ENCODE measurements around the gene TUBB2B.
"Not testable (repeated sequence)": the region's sequence is repeated elsewhere in the genome, so short reads cannot be mapped to it uniquely, and the experiment has no call there.

Gene TUBB2B

DNA sequence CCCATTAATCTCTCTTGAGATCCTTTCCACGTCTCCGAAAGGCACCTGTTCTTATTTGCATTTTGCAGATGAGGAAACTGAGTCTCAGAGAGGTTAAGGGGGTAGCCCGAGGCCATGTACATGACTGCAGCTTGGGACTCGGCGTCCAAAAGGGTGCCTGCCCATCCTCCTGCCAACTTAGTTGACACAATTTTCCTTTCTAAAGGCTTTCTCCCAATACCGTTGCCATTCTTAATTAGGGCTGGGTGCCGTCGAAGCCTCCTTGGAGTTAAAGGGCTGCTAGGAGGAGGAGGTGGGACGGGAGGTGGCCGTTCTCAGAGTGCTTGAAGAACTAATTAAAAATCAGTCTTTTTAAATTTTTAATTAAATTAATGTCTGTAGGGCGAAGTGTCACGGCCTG, 30.7 kb upstream of the TUBB2B start:
- DNase-seq (ENCODE audit: low read depth), result no peak

DNA sequence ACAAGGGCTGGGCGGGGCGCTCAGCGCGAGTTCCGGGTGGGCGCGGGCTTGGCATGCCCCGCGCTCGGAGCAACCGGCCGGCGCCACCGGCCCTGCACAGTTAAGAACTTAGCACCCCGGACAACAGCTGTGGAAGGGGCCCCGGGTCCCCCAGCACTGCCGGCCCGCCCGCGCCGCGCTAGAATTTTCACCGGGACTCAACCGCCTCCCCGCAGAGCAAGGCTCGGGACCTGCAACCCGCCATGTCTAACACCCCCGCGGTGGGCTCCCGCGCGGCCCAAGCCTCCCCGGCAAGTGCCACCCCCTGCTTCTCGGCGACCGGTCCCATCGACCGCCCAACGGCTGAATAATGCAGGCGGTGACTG, 26.1 kb upstream of the TUBB2B start:
- no peak for DNase-seq (ENCODE audit: low read depth)

DNA sequence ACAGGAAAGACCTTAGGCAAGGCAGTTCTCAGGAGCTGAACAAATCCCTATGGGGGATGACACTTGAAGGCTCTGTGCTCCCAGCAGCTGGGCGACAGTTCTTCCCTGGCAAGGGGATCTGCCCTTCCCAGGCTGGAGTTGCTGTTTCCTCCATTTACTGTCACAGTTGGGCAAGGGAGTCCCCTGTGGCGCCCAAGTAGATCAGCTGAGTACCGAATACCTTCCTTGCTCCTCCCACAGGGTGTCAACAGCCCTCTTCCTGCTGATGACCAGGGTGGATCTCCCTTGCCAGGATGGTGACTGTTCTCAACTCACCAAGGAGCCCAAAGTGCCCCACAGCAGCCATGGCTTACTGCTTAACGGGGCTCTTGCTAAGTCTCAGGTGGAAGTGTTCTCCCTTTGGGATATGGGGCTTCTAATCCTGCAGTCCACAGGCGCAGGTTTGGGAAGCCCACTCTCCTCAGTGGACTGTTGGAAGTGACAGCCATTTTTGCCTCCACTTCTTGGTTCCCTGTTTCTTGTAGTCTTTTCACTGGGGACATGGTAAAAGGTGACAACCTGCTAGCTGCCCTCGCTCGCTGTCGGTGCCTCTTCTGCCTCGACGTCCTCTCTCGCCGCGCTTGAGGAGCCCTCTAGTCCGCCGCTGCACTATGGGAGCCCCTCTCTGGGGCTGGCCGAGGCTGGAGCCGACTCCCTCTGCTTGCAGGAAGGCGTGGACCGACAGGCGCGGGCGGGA, 25.6 kb upstream of the TUBB2B start:
- no peak for DNase-seq (ENCODE audit: low read depth)

DNA sequence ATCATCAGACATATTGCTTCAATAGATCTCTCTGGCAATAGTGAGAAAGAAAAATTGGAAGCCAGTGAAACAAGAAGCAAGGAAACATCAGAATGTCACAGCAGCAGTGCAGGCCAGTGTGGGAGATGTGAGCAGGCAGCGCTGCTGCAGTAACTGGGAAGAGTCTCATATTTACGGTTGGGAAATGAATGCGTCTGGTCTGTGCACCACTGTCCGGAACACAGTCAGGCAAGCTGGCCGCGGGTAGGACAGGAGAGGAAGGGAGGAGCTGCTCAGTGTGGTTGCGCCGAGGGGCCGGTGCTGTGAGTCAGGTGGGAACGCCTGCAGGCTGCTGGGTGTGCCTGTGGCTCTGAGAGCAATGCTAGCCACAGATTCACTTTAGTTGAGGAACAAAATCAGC, 24.9 kb upstream of the TUBB2B start:
- no peak for DNase-seq (ENCODE audit: low read depth)

DNA sequence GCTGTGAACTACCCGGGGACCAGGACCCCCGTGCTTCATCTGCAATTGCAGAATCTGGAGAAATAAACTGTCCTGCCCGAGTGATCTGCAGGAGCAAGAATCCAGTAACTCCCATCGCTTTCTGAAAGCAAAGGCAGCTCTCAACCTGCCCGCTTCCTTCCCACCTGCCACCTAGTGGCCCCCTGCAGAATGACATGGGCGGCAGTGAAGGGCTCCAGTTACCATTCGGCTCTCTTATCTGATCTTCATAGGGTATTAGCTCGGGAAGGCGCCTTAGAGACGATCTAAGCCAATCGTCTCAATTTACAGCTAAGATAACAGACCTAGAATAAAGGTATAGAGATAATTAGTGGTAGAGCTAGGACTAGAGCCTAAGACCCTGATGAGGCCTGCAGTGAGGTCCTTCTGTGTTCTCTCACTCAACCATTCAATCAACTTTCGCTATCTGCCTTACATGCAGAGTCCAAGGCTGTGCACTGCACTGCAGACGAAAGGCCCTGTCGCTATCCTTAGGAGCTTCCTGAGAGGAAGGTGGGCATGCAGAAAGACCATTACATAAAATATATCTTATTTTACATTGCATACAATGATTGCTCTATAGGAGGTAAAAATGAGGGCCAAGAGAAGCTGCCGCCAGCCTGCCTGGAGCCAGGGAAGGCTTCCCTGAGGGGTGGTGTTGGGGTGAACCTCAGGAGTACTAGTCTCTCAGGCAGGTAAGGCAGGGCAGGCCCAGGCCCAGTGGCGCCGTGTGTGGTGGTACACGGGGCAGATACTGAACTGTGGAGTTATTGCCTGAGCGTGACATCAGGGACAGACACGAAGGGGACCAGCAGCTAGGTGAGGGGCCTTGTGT, 24.2 kb upstream of the TUBB2B start:
- DNase-seq (ENCODE audit: low read depth), result no peak

DNA sequence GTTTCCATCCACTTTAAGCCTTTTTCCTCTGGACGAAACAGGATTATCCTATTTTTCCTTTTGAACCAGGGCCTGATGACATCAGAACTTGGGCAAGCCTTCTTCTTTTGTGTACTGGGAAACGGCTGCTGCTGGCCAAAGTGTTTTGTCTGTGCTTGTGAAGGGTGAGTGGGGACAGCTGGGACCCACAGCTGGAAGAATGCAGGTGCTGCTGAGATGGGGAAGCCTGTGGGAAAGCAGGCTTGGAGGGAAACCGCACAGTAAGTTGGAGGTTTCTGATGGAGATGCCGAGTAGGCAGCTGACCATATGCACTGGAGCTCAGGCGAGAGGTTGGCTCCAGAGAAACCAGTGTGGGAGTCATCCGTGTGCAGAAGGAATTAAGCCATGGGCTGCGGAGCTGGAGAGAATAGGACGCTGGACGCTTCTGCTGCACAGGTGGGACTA, 22.8 kb upstream of the TUBB2B start:
- DNase-seq (ENCODE audit: low read depth), result no peak

DNA sequence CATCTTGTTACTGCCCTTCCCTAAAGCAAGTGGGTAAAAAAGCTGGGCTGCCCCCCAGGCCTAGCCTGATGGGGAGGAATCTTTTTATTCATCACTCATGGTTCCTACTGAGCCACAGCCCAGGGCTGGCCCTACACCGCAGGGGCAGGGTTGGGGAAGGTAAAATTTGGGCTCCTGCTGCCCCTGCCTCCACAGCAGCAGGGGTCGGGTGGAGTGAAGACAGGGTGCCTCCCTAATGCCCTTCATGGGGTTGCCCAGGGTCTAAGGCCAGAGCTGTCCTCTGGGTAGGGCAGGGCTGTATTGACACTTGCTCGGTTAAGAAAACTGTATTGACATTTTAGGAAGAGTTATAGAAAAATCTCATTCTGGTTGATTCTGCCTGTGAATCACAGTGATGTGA, 22.4 kb upstream of the TUBB2B start:
- no peak for DNase-seq (ENCODE audit: low read depth)

DNA sequence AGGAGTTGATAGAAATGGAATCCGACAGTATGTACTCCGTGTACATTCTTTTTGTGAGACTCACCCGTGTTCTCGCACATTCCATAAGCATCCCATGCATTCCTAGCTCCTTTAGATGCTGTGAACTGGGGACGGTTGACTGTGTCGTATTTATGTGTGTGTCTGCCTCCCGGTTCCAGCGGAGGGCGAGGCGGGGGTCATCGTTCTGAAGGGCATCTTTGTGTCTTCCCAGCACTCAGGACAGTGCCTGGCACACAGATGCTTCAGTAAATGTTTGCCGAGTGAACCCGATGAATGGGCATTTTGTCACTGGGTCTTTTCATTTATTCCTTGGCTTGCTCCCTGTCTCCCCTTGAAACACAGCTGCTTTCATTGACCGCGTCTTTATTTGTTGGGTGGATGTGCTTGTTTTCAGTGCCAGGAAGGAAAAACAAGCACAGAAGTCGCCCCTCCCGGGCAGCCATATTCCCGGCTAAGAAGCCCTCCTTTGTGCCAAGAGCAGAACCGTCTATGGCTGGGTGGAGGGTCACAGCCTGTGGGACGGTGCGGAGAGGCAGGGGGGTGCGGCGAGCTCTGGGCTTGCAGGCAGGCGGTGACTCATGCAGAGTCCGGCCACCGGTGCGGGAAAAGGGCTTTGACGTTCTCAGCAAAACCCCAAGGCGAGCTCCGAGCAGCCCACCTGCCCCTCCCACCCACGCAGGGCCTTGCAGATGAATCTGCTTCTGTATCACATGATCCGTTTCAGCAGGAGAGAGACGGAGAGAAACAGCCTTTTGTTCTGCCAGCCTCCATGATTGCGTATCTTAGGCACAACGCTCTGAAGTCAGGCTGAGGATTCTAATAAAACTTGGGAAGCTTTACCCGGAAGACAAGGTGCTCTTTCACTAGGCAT, 20.0 kb upstream of the TUBB2B start:
- peak; percentile 96 for DNase-seq (ENCODE audit: low read depth)

DNA sequence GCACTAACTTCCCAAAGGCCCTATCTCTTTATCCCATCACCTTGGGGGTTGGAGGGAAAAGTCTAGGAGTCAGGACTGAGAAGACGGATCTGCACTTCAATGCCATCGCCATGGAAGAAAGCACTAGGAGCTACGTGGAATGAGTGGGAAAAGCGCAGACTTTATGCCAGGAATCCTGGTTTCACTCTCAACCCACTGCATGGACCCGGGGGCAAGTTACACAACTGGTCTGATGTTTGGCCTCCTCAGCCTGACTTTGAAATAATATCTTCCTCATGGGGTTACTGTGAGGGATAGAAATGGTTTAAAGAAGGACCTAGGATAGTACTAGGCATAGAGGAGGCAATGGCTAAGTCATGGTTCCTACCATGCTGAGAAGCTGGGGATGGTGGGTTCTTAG, 17.8 kb upstream of the TUBB2B start:
- no peak for DNase-seq (ENCODE audit: low read depth)

DNA sequence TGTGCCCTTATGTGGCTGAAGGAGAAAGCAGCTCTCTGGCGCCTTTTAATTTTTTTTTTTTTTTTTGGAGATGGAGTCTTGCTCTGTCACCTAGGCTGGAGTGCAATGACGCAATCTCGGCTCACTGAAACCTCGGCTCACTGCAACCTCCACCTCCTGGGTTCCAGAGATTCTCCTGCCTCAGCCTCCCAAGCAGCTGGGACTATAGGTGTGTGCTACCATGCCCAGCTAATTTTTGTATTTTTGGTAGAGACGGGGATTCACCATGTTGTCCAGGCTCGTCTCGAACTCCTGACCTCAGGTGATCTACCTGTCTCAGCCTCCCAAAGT, 17.3 kb upstream of the TUBB2B start:
- DNase-seq (ENCODE audit: low read depth), result not testable (repeated sequence)

DNA sequence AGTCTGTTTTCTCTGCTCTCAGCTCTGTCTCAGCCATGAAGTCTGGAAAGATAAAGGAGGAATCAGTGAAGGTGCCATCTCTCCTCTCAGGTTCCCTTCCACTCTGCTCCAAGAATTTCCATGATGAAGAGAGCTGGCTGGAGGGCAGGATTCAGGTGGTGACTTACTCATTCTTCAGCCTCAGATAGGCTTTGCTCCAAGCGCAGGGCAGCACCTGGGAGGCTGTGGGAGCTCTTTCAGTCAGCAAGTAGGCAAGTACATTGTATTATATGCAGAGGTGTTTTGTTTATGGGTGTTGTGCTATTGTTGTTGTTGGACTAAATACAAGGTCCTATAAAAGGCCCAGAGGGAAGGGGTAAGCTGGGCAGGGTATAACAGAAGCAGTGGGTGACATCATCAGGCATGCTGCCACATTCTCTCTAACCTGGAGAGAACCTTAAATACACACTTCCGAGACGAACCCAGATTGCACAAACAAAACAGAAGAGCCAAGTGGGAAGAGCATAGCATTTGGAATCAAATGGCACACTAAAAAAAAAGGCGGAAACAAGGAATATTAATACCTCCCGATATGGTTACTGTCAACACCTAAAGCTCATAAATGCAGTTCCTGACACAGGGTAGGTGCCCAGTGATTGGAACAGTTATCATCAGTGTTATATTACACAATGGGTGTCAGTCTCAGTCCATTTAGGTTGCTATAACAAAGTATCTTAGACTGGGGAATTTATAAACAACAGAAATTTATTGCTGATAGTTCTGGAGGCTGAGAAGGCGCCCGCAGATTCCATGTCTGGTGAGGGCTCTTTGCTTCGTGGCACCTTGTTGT, 16.8 kb upstream of the TUBB2B start:
- DNase-seq (ENCODE audit: low read depth), result no peak

DNA sequence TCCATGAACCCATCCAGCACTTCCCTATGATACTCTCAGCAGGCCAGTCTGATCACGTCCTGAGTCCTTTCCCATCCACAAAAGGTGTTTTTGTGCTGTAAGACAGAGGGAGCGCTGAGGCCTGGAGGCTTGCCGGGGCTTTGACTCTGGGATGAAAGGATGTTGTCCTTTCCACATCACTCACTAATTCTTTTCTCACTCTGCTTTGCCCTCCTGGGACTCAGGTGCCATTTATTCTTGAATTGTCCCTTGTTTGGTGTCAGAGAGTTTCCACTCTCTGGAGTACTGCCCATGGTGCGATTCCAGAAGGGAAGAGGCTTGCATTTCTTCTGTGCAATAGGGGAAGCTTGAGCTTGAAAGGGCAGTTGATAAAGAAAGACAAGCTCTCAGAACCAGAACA, 15.3 kb upstream of the TUBB2B start:
- no peak for DNase-seq (ENCODE audit: low read depth)

DNA sequence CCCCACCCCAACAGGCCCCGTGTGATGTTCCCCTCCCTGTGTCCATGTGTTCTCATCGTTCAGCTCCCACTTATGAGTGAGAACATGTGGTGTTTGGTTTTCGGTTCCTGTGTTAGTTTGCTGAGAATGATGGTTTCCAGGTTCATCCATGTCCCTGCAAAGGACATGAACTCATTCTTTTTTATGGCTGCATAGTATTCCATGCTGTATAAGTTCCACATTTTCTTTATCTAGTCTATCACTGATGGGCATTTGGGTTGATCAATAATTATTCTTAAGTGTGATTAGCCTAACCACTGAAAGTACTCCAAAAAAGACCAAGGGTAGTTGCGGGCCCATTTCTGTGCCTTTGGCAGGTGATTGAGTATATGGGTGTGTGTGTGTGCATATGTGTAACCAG, 14.3 kb upstream of the TUBB2B start:
- DNase-seq (ENCODE audit: low read depth), result not testable (repeated sequence)

DNA sequence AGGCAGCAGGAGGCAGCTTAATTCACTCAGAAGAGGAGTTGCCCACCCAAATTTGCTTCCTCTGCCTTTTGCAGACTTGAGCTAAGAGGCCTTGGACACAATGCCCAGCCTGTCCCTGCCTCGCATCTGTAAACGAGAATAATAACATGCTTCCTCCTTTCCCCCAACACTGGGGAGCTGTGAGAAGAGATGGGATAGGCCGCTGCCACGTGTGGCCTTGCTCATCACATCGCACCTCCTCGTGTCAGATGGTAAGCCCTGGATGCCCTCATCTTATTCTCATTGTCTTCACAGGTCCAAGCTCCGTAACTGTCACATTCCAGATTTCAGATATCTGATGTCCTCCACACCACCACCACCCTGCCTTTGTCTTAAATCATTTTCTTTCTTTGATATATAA, 13.1 kb upstream of the TUBB2B start:
- DNase-seq (ENCODE audit: low read depth), result no peak

DNA sequence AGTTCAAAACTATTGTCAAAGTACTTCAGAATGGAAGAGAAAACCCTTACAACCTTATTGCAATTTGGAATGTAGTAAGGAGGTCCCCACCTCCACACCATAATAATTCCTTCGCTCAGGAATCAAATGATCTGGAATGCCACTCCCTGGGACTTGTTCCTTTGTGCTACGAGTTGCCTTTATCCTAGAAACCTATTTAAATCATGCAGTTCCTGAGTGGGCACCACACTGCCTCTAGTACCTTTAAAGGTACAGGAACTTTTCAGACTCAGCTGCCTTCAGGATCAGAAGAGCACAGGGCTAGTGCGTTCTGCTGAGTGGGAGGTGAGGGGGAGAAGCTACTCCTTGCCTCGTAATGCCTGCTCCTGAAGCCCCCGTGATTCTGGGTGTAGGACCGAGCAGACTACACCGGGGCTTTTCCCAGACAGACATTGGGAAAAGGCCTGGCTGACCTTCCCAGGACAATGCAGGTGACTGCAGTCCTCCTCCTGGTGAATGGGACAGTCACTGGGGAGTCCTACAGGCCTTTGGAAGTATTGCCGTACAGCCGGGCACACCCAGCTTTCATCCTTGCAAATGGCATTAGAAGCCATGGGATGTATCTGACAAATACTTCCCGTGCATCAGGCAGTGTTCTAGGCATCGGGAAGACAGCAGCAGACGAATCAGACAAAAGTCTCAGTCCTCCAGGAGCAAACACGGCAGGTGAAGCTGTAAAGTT, 11.8 kb upstream of the TUBB2B start:
- no peak for DNase-seq (ENCODE audit: low read depth)

DNA sequence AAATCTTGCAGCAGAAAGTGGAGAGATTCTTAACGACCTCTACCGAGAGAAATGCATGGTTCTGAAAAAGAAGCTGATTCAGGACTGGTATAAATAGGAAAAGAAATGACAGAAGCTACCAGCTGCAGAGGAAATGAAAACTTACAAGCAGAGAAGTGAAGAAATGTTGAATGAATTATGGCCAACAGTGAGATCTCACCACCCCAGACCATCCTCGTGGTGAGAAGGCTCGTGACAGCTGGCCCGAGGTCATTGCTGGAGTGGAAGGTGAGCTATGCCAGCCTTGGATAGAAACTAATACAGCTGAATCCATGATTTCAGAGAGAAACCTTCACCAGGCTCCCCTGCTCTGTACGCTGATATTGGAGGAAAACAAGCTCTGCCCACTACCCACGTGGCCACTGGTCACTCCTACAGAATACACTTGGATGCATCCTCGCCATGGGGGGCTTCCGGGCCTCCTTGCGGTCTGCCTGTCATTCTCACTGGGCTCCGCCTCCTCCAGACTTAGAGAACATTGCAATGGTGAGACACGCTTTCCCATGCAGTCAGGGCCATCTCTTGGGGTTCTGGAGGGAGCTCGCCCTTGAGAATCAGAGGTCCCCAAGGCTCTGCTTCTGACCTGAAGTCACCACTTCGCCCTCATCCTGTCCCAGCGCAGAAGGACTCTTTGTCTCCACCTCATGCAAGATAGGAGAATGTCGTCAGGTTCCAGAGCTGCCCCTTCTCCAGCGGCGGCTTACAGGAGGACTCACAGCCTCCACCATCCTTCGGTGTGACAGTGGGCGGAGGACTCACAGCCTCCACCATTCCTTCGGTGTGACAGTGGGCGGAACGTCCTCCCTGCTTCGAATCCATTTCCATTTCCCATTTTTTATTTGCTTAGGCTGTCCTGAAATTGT, 10.6 kb upstream of the TUBB2B start:
- no peak for DNase-seq (ENCODE audit: low read depth)

DNA sequence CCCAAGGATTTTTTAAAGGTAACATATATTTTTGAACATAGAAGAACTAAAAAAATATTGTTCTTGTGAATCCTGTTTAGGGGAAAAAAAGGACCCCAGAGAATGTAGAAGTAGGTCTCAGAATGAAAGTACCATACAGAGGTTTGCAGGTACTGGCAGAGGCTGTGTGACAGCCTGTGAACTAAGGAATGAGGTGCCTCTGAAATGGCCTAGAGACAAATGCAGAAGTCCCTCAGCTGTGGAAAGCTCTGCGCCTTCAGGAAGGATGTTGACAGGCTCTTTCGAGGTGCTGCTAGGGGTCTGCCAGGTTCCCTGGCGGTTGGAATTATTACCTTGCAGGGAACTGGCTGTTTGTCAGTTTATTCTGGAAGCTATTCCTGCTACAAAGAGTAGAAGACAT, 8.6 kb upstream of the TUBB2B start:
- no peak for DNase-seq (ENCODE audit: low read depth)

DNA sequence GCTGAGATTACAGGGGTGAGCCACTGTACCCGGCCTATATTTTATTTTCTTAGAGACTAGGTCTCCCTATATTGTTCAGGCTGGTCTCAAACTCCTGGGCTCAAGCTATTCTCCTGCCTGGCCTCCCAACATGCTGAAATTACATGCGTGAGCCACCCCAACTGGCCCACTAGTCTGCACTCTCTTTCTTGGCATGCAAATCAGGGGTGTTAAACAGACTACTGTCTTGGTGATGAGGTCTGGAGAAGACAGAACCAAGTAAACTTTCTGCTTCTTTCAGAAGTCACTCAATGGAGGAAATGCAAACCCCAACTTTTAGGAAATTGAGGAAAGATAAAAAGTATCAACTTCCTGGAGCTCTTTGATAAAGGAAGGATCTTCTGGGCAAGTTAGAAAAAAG, 8.0 kb upstream of the TUBB2B start:
- DNase-seq (ENCODE audit: low read depth), result no peak

DNA sequence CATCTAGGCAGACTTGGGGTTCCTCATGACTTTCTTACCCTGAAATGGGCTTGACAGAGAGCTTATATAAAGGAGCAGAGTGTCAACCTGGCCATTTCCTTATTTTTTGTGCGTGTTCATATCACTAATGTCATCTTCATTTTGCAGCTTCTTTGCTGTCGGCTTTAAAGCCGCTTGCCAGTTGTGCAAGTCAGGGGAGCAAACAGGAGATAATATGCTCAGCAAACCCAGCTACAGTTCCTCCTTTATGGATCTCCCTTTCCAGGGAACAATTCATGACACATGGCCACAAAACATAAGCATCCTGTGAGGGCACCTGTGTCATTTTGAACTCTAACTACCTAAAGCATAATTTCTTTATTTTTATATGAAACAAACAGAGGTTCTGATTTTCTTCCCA, 6.5 kb upstream of the TUBB2B start:
- no peak for DNase-seq (ENCODE audit: low read depth)

DNA sequence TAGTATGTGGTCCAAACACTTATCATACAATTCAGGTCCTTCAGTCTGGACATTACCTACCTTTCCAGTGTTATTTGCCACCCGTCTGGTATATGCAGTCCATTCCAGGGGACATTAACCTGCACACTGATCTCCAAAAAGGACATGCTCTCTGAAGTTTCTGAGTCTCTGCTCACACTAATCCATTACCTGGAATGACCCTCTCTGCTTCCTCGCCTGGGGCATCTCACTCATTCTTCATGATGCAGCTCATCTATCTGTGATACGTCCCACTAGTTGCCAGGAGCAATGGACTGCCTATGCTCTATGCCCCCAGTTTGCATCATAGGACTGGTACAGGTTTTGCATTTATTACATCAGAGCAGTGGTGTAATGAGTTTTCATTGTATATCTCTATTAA, 5.9 kb upstream of the TUBB2B start:
- DNase-seq (ENCODE audit: low read depth), result no peak
